Measurements from ENCODE around the gene LAMA4.
"Not testable (repeated sequence)": the region's sequence is repeated elsewhere in the genome, so short reads cannot be mapped to it uniquely, and the experiment has no call there.

The LAMA4 gene

GRCh38 chr6:112153926-112154607 lies 100.3 kb downstream of the LAMA4 start:
- no peak for DNase-seq (ENCODE audit: low read depth)

GRCh38 chr6:112150363-112150762 lies 104.0 kb downstream of the LAMA4 start:
- no peak for DNase-seq (ENCODE audit: low read depth)

GRCh38 chr6:112149719-112150263 lies 104.6 kb downstream of the LAMA4 start:
- no peak for DNase-seq (ENCODE audit: low read depth)

GRCh38 chr6:112149236-112149635 lies 105.1 kb downstream of the LAMA4 start:
- no peak for DNase-seq (ENCODE audit: low read depth)

GRCh38 chr6:112148103-112148502 lies 106.3 kb downstream of the LAMA4 start:
- DNase-seq (ENCODE audit: low read depth): no peak

- no peak for DNase-seq (ENCODE audit: low read depth)
These were observed 109.2 kb downstream of the LAMA4 start for GRCh38 chr6:112145080-112145573.

- DNase-seq (ENCODE audit: low read depth): no peak
These were observed 110.0 kb downstream of the LAMA4 start for GRCh38 chr6:112144145-112144926.

- DNase-seq (ENCODE audit: low read depth): no peak
These were observed 112.7 kb downstream of the LAMA4 start for GRCh38 chr6:112141707-112142106.

DNA sequence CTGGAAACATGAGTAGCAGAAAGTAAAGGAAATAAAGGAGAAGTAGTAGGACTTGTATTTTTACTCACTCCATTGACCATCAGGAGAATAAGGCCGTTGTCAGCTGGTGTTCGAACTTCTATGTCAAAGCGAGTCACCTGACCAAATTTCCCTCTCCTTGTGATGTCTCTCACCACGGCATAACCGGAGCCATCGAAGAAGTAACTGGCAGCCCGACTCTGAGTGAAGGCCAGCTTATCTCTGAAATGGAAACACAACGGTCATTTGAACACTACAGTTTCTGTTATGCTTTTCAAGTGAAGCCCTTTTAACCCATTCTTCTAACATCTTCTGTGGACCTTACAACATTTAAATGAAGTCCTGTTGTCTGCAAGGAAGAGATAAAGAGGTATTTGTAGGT lies 115.3 kb downstream of the LAMA4 start:
- DNase-seq (ENCODE audit: low read depth): no peak

GRCh38 chr6:112130878-112131277 lies 123.5 kb downstream of the LAMA4 start:
- DNase-seq (ENCODE audit: low read depth): no peak

- no peak for DNase-seq (ENCODE audit: low read depth)
These were observed 126.2 kb downstream of the LAMA4 start for GRCh38 chr6:112128208-112128607.

DNA sequence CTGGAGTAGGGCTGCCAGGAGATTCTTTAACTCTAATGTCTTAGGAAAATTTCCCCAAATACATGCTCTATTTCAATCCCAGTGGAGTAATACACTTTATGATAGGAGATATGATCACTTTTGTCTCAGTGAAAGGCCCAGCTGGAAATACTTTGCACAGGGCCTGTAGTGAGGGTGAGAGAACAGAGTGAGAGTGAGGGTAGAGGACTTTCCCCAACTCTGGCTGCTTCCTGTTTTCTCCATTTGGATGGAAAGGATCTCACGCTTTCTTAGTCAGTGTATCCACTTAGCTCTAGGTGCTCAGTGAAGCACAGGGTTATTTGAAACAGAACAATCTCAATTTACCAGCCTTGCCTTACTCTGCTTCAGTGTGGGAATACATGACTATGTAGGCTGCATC lies 130.4 kb downstream of the LAMA4 start:
- DNase-seq (ENCODE audit: low read depth): no peak

GRCh38 chr6:112122756-112123155 lies 131.6 kb downstream of the LAMA4 start:
- no peak for DNase-seq (ENCODE audit: low read depth)

- no peak for DNase-seq (ENCODE audit: low read depth)
These were observed 136.3 kb downstream of the LAMA4 start for GRCh38 chr6:112118034-112118433.

DNA sequence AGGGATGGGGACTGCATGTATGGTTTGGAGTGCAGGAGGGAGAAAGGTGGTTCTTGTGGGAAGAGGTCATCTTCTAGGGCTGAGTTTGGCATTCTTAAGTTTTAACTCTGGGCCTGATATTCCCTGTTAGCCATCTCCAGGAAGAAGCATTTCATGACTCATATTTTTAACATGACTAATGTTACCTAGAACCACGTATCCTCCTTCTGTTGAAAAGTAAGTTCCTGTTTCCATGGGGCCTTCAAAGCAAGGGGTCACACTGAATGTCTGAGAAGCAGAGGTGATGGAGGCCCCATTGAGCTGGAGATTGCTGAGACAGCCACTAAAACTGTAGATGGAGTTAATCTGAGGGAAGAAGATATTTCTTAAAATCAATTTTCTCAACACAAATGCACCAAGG lies 136.8 kb downstream of the LAMA4 start:
- no peak for DNase-seq (ENCODE audit: low read depth)

DNA sequence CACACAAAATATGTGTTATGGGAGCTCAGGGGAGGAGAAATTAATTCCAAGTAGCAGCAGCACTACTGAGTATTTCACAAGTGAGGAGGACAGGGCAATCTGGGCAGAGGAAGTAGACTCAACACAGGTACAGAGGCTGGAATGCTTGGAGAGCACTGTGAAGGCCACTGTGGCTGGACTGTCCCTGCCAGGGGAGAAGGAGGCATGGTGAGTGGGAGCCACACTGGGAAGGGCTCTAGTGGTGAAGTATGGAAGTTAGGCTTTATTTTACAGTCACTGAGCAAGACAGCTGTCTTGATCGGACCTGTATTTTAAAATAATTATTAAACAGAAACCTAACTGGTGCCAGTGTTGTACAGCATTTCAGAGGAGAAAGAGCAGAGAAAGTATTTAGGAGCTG lies 138.1 kb downstream of the LAMA4 start:
- DNase-seq (ENCODE audit: low read depth): no peak

DNA sequence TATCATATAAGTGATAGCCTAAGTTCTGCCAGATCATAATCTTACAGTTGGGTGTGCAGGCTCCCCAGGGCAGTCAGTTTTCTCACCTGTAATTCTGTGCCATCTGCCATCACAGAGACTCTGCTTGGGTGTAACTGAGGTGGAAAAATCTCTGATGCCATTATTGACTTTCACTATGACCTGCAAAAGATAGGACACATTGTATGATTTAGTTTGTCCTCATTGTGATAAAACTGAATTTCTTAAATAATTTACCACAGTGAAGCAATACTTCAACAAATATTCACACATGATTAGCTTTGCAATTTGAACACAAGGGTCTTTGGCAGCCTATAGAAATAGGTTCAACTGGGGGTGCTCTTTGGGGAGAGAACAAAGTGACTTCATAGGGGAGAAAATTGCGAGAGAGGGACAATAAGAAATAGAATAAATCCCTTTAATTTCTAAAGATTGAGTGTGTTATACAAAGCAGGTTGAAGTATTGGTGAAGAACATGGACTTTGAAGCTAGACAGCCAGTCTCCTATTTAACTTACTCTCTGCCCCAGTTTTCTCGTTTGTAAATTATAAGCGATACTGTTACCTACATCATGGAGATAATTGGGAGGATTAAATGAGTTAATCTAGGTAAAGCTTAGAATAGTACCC lies 139.7 kb downstream of the LAMA4 start:
- no peak for DNase-seq (ENCODE audit: low read depth)

GRCh38 chr6:112113918-112114317 lies 140.4 kb downstream of the LAMA4 start:
- DNase-seq (ENCODE audit: low read depth): no peak

DNA sequence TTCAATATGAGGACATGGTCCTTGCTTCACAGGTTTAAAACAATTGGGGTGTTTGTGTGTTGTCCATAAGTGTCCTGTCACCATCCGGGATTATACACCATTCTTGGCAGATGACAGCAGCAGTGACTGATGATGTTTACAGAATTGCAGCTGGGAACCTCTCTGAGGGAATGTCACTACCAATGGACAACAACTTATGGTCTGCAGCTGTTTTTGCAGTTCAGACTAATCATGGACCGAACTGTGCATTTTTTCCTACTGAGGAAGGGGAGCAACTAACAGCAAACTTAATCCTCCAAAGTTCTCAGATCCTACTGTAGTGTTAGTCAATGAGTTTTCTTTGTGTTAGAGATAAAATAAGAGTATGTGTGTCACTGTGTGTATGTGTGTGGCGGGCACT lies 140.9 kb downstream of the LAMA4 start:
- no peak for DNase-seq (ENCODE audit: low read depth)

- DNase-seq (ENCODE audit: low read depth): no peak
These were observed 145.1 kb downstream of the LAMA4 start for GRCh38 chr6:112109262-112109661.

DNA sequence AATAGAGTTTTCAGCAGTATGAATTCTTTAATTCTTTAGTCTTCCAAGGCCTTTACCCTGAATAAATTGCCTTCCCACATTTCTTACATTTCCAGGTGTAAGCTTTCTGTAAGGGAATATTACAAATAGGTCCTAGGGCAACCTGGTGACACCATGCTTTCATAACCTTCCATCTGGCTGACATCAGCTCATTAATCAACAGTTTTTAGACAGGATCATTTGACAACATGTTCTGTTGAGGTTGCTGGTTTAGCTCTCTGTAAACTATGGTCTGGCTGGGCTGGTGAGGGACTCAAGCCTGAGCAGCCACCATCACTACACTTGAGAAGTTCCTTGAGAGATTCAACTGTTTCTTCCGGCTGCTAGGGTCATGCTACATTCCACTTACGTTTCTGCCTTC lies 147.8 kb downstream of the LAMA4 start:
- DNase-seq (ENCODE audit: low read depth): no peak

- not testable (repeated sequence) for DNase-seq (ENCODE audit: low read depth)
These were observed 148.3 kb downstream of the LAMA4 start for GRCh38 chr6:112106026-112106425.

DNA sequence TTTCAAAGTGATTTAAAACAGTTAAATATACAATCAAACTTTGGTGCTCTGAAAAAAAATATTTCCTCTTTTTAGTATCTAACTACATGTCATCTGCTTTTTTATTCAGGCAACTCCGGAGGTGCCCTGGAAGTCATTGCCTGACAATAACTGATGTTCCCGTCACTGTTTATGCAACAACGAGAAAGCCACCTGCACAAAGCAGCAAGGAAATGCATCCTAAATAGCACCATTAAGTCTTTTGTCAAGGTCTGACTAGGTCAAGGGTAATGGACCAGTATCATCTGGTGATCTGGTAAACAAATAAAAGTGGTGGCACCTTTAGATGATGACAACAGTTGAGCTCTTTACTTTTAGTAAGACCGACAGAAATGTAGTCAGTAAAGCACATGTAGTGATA lies 153.8 kb downstream of the LAMA4 start:
- DNase-seq (ENCODE audit: low read depth): no peak
